HUES64 (cell line): ENCODE measurements around the gene CEP85L.

Experiments
- H3K27ac ChIP-seq: 2 replicates; pipeline ENCODE4 v1.7.0; 2013; ENCODE audit warnings: low read depth, low read length, inconsistent platforms
- H3K27me3 ChIP-seq: 2 replicates; pipeline ENCODE4 v1.6.1; 2013; ENCODE audit warnings: mild to moderate bottlenecking, low read length; ENCODE audit not compliant: insufficient read depth
- H3K36me3 ChIP-seq: 2 replicates; pipeline ENCODE4 v1.6.1; 2013; ENCODE audit warnings: mild to moderate bottlenecking, low read length; ENCODE audit not compliant: insufficient read depth
- H3K4me1 ChIP-seq: 2 replicates; pipeline ENCODE4 v1.6.1; 2013; ENCODE audit warnings: mild to moderate bottlenecking, low read length, moderate library complexity; ENCODE audit not compliant: insufficient read depth
- H3K4me3 ChIP-seq: 2 replicates; pipeline ENCODE4 v1.5.1; 2013; ENCODE audit warnings: mild to moderate bottlenecking, low read length, moderate library complexity
- H3K9ac ChIP-seq: 2 replicates; pipeline ENCODE4 v1.6.1; 2013; ENCODE audit warnings: mild to moderate bottlenecking, low read depth, low read length
- H3K9me3 ChIP-seq: 2 replicates; pipeline ENCODE4 v1.6.1; 2013; ENCODE audit warnings: low read depth, low read length; ENCODE audit not compliant: insufficient read depth
- WGBS: fragments of 150-250, 120-280 bp; methylation state at CpG from one replicate; pipeline ENCODE4 v1.1.7; 2013; ENCODE audit warnings: missing lambda C conversion rate; 5-methylcytosine and 5-hydroxymethylcytosine counted together

CEP85L gene

DNA sequence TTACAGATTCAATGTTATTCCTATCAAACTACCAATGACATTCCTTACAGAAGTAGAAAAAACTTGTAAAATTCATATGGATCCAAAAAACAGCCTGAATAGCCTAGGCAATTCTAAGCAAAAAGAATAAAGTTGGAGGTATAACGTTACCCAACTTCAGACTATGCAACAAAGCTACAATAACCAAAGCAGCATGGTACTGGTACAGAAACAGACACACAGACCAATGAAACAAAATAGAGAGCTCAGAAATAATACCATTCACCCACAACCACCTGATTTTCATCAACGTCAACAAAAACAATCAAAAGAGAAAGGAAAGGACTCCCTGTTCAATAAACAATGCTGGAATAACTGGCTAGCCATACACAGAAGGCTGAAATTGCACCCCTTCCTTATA lies 120.4 kb downstream of the CEP85L start:
- Histone ChIP-seq H3K36me3 (no peaks in the 10 kb centered on the region), H3K4me1 (no peaks in the 10 kb centered on the region), H3K27me3 (no peaks in the 10 kb centered on the region), H3K4me3 (no peak overlapping the region), H3K9ac (no peak overlapping the region), H3K9me3 (no peaks in the 10 kb centered on the region), H3K27ac (no peak overlapping the region)
- WGBS, result 97% methylated on average over 2 of the region's 2 CpGs

DNA sequence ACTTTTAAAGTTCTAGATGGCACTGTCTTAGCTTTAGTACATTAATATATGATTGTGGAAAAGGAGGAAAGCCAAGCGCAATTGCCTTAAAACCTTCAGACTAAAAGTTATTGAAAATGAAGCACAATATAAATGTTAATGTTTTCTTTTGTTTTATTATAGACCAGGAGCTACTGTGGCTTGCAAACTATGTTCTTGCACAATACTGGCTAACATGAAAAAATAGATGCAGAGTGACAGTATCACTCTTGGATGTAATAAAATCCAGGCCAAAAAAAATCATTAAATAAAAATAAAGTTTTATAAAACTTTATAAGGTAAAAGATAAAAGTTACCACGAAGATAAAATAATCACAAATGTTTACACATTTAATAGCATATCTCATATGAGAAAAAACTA lies 121.6 kb downstream of the CEP85L start:
- H3K9ac ChIP-seq, result no peak overlapping the region
- H3K27ac ChIP-seq, result no peak overlapping the region
- no peaks in the 10 kb centered on the region for H3K9me3 ChIP-seq
- H3K27me3 ChIP-seq, result no peaks in the 10 kb centered on the region
- no peak overlapping the region for H3K4me3 ChIP-seq
- 100% methylated on average over 1 of the region's 2 CpGs for WGBS
- no peaks in the 10 kb centered on the region for H3K4me1 ChIP-seq
- no peaks in the 10 kb centered on the region for H3K36me3 ChIP-seq

DNA sequence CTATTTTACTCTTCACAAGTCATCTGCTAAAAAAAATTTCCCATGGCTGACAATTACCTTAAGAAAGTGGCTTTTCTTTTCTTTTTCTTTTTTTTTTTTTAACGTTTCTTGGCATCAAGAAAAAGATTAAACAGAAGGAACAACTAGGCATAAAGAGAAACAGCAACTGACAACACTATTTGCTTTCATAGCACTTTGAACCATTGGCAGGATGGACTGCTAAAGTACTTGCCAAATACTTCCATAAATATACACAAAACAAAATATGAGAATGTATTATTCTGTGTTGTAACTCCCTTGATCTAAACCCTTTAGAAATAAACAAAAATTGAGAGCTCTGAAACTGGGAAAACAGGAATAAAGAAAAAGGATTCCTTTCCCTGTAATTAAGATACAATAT lies 123.3 kb downstream of the CEP85L start:
- no peak overlapping the region for H3K4me3 ChIP-seq
- no peaks in the 10 kb centered on the region for H3K4me1 ChIP-seq
- no peaks in the 10 kb centered on the region for H3K9me3 ChIP-seq
- H3K36me3 ChIP-seq, result no peaks in the 10 kb centered on the region
- WGBS, result 71% methylated on average over 1 of the region's 1 CpG
- H3K9ac ChIP-seq, result no peak overlapping the region
- no peaks in the 10 kb centered on the region for H3K27me3 ChIP-seq
- H3K27ac ChIP-seq, result no peak overlapping the region

DNA sequence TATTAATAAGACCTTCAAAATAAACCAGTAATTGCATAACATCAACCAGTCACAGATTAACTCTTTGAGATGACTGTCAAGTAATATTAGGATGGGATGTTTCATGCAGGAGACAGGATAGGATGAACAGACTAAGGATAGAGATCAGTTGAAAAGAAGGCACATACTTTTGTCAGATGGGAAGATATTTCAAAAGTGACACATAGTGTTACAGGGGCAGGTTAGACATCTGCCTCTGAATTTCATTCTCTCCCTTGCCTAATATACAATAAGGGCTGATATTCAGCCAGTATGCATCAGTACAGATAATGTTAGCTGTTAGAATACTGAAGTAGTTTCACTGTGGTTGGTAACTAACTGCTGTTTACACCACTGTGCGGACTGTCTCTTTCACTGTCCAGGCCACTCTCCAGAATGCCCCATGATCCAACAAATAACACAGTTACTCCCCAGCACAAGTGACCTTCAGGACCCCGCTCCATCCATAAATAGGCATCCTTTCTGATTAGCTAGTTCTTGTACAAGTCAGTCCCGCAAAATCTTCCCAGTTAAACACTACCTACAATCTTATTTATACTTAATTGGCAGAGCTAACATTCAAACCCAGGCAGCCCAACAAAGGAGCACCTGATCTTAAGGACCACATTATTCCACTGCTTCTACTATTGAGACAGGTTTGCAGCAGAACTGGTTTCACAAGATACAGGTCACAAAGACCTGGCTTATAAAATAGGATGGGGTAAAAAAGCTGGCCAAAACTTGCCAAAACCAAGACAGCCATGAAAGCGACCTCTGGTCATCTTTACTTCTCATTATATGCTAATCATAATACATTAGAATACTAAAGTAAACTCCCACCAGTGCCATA lies 125.2 kb downstream of the CEP85L start:
- no peak overlapping the region for H3K9ac ChIP-seq
- WGBS, result 88% methylated on average over 4 of the region's 4 CpGs
- H3K27me3 ChIP-seq, result no peaks in the 10 kb centered on the region
- no peaks in the 10 kb centered on the region for H3K9me3 ChIP-seq
- H3K4me1 ChIP-seq, result no peaks in the 10 kb centered on the region
- H3K36me3 ChIP-seq, result no peaks in the 10 kb centered on the region
- H3K27ac ChIP-seq, result no peak overlapping the region
- no peak overlapping the region for H3K4me3 ChIP-seq

DNA sequence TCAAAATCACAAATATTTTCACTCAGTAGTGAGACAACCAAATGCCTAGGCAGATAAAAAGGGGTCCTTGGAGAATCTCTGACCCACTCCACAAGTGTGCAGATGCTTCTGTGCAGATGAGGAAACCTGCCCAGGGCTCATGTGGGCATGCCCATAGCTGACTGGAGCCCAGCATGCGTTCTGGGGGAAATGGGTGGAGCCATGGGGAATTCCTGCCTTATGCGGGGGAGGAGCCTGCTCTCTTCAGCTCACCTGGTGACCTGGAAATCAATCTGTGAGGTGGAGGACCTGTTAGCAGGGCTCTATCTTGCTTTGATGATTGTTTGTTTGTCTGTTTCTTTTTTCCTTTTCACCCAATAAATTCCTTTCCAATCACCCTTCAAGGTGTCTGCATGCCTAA lies 126.7 kb downstream of the CEP85L start:
- no peaks in the 10 kb centered on the region for H3K9me3 ChIP-seq
- H3K27me3 ChIP-seq, result no peaks in the 10 kb centered on the region
- H3K4me3 ChIP-seq, result no peak overlapping the region
- H3K4me1 ChIP-seq, result no peaks in the 10 kb centered on the region
- H3K36me3 ChIP-seq, result no peaks in the 10 kb centered on the region
- 77% methylated on average over 2 of the region's 2 CpGs for WGBS
- H3K27ac ChIP-seq, result no peak overlapping the region
- H3K9ac ChIP-seq, result no peak overlapping the region

DNA sequence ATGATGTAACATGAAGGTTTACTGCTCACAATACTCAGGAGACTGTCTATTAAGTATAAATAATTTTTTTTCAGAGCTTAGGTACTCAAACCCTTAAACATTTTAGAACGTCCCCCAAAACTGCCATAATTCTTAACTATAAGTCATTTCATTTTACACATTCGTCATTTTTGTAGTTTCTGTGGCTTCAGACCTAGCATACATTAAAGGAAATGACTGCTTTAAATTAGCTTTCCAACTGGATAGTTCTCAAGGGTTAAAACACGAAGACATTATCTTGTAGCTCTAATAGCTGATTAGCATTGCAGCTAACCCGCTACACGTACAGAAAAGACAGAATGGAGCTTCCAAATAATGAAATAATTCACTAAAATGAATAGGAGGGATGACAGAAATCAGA lies 128.2 kb downstream of the CEP85L start:
- H3K9me3 ChIP-seq, result no peaks in the 10 kb centered on the region
- H3K27me3 ChIP-seq, result no peaks in the 10 kb centered on the region
- H3K36me3 ChIP-seq, result no peaks in the 10 kb centered on the region
- no peak overlapping the region for H3K4me3 ChIP-seq
- no peaks in the 10 kb centered on the region for H3K4me1 ChIP-seq
- H3K9ac ChIP-seq, result no peak overlapping the region
- H3K27ac ChIP-seq, result no peak overlapping the region
- 92% methylated on average over 5 of the region's 5 CpGs for WGBS

DNA sequence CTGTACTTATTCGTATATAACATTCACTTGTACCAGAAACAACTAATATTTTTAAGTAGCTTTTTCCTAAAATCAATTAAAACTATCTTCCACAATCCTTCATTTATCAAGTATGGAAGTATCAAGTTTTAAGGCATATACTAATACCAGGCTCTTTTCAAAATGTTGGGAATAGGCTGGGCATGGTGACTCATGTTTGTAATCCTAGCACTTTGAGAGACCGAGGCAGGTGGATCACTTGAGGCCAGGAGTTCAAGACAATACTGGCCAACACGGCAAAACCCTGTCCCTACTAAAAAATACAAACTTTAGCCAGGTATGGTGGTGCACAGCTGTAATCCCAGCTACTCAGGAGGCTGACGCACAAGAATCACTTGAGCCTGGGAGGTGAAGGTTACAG lies 129.0 kb downstream of the CEP85L start:
- Histone ChIP-seq H3K36me3 (no peaks in the 10 kb centered on the region), H3K4me3 (no peak overlapping the region), H3K27ac (no peak overlapping the region), H3K27me3 (no peaks in the 10 kb centered on the region), H3K9me3 (no peaks in the 10 kb centered on the region), H3K4me1 (no peaks in the 10 kb centered on the region), H3K9ac (no peak overlapping the region)
- WGBS, result 96% methylated on average over 4 of the region's 4 CpGs

DNA sequence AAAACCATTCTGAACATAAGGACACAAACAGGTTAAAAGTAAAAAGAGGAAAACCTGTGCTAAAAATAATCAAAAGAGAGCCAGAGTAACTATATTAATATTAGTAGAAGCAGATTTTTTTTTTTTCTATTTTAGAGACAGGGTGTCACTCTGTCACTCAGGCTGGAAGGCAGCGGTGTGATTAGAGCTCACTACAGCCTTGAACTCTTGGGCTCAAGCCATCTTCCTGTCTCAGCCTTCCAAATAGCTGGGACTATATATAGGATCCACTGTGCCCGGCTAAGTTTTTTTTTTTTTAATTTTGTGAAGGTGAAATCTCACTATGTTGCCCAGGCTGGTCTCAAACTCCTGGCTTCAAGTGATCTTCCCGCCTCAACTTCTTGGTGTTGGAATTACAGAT lies 136.7 kb downstream of the CEP85L start:
- no peak overlapping the region for H3K9ac ChIP-seq
- no peaks in the 10 kb centered on the region for H3K9me3 ChIP-seq
- no peak overlapping the region for H3K27ac ChIP-seq
- 93% methylated on average over 3 of the region's 3 CpGs for WGBS
- H3K36me3 ChIP-seq, result no peaks in the 10 kb centered on the region
- no peaks in the 10 kb centered on the region for H3K27me3 ChIP-seq
- no peaks in the 10 kb centered on the region for H3K4me1 ChIP-seq
- H3K4me3 ChIP-seq, result no peak overlapping the region

DNA sequence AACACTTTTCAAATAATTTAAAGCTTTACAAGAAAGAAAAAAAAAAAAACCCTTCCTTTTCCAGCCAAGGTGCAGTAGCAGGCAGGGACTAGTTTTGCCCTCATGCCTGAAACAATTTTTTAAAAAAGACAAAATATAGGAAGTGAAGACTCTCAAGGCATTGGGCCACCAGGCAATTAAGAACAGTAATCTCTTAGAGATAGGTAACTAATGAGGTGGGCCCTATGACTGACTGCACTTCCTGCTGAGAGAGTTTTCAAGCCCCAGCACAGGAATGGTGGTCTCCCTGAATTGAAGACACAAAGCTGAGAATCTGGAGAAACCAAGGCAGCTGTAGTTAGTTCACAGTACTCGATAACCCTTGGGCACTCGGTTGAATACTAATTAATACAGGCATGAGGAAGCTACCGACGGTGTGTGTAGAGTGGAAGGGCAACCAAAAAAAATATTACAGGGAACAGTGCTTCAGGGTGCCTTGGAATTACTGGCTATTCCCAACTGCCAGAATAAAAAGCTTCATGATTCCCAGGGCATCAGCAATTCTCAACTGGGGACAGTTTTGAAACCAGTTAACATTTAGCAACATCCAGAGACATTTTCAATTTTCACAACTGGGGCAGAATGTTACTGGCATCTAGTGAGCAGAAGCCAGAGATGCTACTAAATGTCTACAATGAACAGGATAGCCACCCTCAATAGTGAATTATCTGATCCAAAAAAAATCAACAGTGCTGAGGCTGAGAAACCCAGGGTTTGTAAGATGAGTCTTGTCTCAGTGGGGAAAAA lies 139.3 kb downstream of the CEP85L start:
- Histone ChIP-seq H3K4me3 (no peak overlapping the region), H3K4me1 (no peaks in the 10 kb centered on the region), H3K9ac (no peak overlapping the region), H3K36me3 (no peaks in the 10 kb centered on the region), H3K27ac (no peak overlapping the region), H3K9me3 (no peaks in the 10 kb centered on the region), H3K27me3 (no peaks in the 10 kb centered on the region)
- WGBS, result 91% methylated on average over 4 of the region's 4 CpGs

DNA sequence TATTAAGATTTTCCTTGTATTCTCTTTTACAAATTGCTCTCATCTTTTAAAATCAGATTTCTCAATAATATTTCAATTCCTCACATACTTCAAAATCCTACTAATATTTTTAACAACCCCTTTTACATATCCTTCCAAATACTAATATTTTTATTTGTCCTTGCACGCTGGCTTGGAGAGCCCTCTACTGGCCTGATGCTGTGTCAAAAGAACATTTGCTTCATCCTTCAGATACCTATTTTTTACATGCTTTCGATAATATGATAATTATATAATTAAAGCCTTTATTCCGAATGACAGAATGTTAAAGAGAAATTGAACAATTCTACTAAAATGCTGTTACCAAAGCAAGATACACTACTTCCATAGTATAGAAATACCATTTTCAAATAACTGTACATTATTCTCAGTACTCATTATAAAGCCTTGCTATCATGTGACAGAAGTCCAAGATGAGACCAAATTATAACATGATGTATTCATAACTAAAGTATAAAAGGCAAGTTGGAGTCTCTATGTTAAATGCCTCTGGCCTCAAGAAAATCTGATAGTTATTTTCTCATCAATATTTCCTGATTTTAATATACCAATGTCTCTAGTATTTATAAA lies 142.3 kb downstream of the CEP85L start:
- no peaks in the 10 kb centered on the region for H3K36me3 ChIP-seq
- WGBS, result 26% methylated on average over 1 of the region's 3 CpGs
- H3K27me3 ChIP-seq, result no peaks in the 10 kb centered on the region
- H3K9ac ChIP-seq, result no peak overlapping the region
- no peaks in the 10 kb centered on the region for H3K9me3 ChIP-seq
- no peaks in the 10 kb centered on the region for H3K4me1 ChIP-seq
- no peak overlapping the region for H3K4me3 ChIP-seq
- H3K27ac ChIP-seq, result no peak overlapping the region

DNA sequence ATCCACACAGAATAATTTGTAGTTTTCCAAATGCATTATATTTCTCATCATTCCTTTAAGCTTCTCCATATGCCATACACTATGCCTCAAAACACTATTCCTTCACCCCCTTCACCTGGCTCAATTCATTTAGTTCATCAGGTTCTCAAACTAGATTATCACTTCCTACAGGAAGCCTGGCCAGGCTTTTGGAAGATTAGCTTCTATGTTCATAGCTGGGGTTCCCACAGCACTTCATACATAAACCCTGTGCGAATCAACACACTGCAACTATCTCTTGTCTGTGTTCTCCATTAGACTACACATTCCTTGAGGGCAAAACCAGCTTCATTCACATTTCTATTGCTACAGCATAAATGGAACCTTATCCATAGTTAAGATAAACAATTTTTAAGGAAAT lies 143.8 kb downstream of the CEP85L start:
- no peak overlapping the region for H3K9ac ChIP-seq
- 92% methylated on average over 1 of the region's 1 CpG for WGBS
- no peaks in the 10 kb centered on the region for H3K4me1 ChIP-seq
- H3K27ac ChIP-seq, result no peak overlapping the region
- no peaks in the 10 kb centered on the region; the same call in 1 of the 2 replicates for H3K36me3 ChIP-seq
- no peaks in the 10 kb centered on the region for H3K9me3 ChIP-seq
- H3K4me3 ChIP-seq, result no peak overlapping the region
- H3K27me3 ChIP-seq, result no peaks in the 10 kb centered on the region
